Fibroblast of lung (primary cell): ENCODE data around the gene TMEM240. TPM values are rescaled to one million over a fixed set of nuclear protein-coding genes. Genes with fewer than 3 reads are reported as not detected.
"Not testable (repeated sequence)": the region's sequence is repeated elsewhere in the genome, so short reads cannot be mapped to it uniquely, and the experiment has no call there.

Source experiments
- DNase-seq, 2 donors: peaks; one replicate each; pipeline versions ENCODE4 v3.0.0 to v3.0.0-alpha.2; 2010; ENCODE audit warnings: low read depth in 2 of 2
- H2AFZ ChIP-seq: 2 replicates; pipeline ENCODE4 v1.5.1; 2012; ENCODE audit warnings: low read length, control low read depth, inconsistent platforms
- H3K27ac ChIP-seq: 2 replicates; pipeline ENCODE4 v1.5.1; 2011; ENCODE audit warnings: low read length, control low read depth; ENCODE audit not compliant: insufficient read depth
- H3K27me3 ChIP-seq: 2 replicates; pipeline ENCODE4 v1.5.1; 2011; ENCODE audit warnings: mild to moderate bottlenecking, low read length; ENCODE audit not compliant: control insufficient read depth, insufficient read depth
- H3K36me3 ChIP-seq: 2 replicates; pipeline ENCODE4 v1.5.1; 2011; ENCODE audit warnings: low read length; ENCODE audit not compliant: control insufficient read depth, insufficient read depth
- H3K4me1 ChIP-seq: 2 replicates; pipeline ENCODE4 v1.5.1; 2011; ENCODE audit warnings: low read length; ENCODE audit not compliant: control insufficient read depth, insufficient read depth; ENCODE audit errors: extremely low read depth
- H3K4me2 ChIP-seq: 2 replicates; pipeline ENCODE4 v1.5.1; 2011; ENCODE audit warnings: low read length, control low read depth; ENCODE audit not compliant: insufficient read depth; ENCODE audit errors: extremely low read depth
- H3K4me3 ChIP-seq, 4 experiments: fragments of 200-600 bp in 1 of 4; sonication (generic) in 1 of 4; replicated peaks in 1 of 4; 2 replicates each; pipeline ENCODE4 v1.5.1; 2011 to 2016; ENCODE audit warnings: low read length in 4 of 4, low read depth in 3 of 4, mild to moderate bottlenecking in 3 of 4, control low read depth in 2 of 4, inconsistent platforms in 1 of 4, mixed read lengths in 1 of 4; ENCODE audit not compliant: insufficient read depth in 1 of 4; ENCODE audit errors: control extremely low read depth in 1 of 4
- H3K79me2 ChIP-seq: 2 replicates; pipeline ENCODE4 v1.5.1; 2012; ENCODE audit warnings: mild to moderate bottlenecking, low read length, inconsistent platforms; ENCODE audit not compliant: control insufficient read depth, insufficient read depth
- H3K9ac ChIP-seq: 2 replicates; pipeline ENCODE4 v1.5.1; 2011; ENCODE audit warnings: mild to moderate bottlenecking, low read length, control low read depth; ENCODE audit not compliant: insufficient read depth
- H3K9me3 ChIP-seq: 2 replicates; pipeline ENCODE4 v1.5.1; 2012; ENCODE audit warnings: low read depth, low read length; ENCODE audit not compliant: control insufficient read depth, insufficient read depth
- H4K20me1 ChIP-seq: 2 replicates; pipeline ENCODE4 v1.5.1; 2011; ENCODE audit warnings: low read length; ENCODE audit not compliant: control insufficient read depth, insufficient read depth; ENCODE audit errors: extremely low read depth
- EZH2 ChIP-seq: IDR thresholded peaks from 2 replicates; pipeline ENCODE4 v1.5.1; 2012; ENCODE audit warnings: low read length, control low read depth, mild to moderate bottlenecking; ENCODE audit errors: missing control alignments
- polyA plus RNA-seq, 2 donors: library from polyadenylated mRNA; depleted of rRNA in 1 of 2; stranded (reverse) in 1 of 2; unstranded in 1 of 2; fragments of >200 nt; gene quantifications; 2 replicates each; pipeline ENCODE4 v1.2.1, GENCODE V29; 2011 to 2012; ENCODE audit warnings: missing spikeins in 1 of 2
- total RNA-seq: library from RNA; depleted of rRNA; stranded (reverse); fragments of >200 nt; gene quantifications from 2 replicates; pipeline ENCODE4 v1.2.1, GENCODE V29; 2014
- TF ChIP-seq, protein P1 (sequence below), 2 donors: IDR thresholded peaks in 1 of 2; conservative IDR thresholded peaks in 1 of 2; 1 replicate in 1 of 2; 2 replicates in 1 of 2; pipeline ENCODE4 v1.5.1; 2011 to 2012; ENCODE audit warnings: low read length in 2 of 2, control low read depth in 1 of 2, inconsistent platforms in 1 of 2, low read depth in 1 of 2, mild to moderate bottlenecking in 1 of 2

Gene TMEM240
- total and polyA plus RNA-seq, 2 donors (not counting 1 experiment from before 2014, with no cell fraction given) = 1.4 to 5.4 TPM

DNA sequence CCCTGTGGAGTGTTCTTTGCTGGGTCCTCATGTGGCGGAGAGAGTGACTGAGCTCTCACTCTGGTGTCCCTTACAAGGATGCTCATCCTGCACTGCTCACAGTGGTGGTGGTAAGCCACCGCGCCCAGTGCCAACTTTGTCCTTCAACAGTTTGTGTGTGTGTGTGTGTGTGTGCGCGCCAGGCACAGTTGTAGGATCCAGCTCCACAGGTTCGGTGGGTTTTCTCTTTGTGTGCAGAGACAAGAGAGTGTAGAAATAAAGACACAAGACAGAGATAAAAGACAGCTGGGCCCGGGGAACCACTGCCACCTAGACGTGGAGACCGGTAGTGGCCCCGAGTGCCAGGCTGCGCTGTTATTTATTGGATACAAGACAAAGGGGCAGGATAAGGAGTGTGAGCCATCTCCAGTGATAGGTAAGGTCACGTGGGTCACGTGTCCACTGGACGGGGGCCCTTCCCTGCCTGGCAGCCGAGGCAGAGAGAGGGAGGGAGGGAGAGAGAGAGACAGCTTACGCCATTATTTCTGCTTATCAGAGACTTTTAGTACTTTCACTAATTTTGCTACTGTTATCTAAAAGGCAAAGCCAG, 35.6 kb downstream of the TMEM240 start:
- H3K9me3 ChIP-seq, H3K27me3 ChIP-seq, H4K20me1 ChIP-seq, H3K79me2 ChIP-seq, H3K36me3 ChIP-seq, H3K9ac ChIP-seq, H3K4me3 ChIP-seq, H3K4me2 ChIP-seq, H3K4me1 ChIP-seq: not testable (repeated sequence)
- Histone ChIP-seq H2AFZ (peak overlapping the region; percentile 73), H3K27ac (peak overlapping the region; percentile 65)
- peak; percentile 27 to 54 for DNase-seq
- TF ChIP-seq, protein P1, sequence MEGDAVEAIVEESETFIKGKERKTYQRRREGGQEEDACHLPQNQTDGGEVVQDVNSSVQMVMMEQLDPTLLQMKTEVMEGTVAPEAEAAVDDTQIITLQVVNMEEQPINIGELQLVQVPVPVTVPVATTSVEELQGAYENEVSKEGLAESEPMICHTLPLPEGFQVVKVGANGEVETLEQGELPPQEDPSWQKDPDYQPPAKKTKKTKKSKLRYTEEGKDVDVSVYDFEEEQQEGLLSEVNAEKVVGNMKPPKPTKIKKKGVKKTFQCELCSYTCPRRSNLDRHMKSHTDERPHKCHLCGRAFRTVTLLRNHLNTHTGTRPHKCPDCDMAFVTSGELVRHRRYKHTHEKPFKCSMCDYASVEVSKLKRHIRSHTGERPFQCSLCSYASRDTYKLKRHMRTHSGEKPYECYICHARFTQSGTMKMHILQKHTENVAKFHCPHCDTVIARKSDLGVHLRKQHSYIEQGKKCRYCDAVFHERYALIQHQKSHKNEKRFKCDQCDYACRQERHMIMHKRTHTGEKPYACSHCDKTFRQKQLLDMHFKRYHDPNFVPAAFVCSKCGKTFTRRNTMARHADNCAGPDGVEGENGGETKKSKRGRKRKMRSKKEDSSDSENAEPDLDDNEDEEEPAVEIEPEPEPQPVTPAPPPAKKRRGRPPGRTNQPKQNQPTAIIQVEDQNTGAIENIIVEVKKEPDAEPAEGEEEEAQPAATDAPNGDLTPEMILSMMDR (conservative IDR thresholded peaks at IDR 0.05 in 1 of 2, IDR thresholded peaks at IDR 0.05 in 1 of 2; ENCODE audit: low read depth in 1 of 2, low read length in 2 of 2) = peak; percentile 44 to 60

DNA sequence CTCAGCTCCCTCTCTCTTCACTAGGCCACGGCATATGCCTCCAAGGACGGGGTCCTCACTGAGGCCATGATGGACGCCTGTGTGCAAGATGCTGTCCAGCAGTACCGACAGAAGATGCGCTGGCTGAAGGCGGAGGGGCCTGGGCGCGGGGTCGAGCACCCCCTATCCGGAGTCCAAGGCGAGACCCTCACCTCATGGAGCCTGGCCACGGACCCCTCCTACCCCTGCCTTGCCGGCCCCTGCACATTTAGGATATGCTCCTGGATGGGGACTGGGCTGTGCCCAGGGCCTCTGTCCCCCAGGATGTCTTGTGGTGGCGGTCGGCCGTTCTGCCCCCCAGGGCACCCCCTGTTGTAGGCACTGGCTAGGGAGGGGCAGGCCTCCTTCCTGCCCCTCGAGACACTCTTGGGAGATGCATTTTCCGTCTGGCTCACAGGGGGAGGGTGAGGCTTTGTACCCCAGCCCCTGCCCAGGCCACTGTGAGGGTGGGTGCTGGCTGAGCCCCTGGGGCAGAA, 44.9 kb downstream of the TMEM240 start:
- not testable (repeated sequence) for H3K4me3 ChIP-seq, H3K4me2 ChIP-seq, H3K27ac ChIP-seq, H3K4me1 ChIP-seq, H3K9ac ChIP-seq, H3K27me3 ChIP-seq, H3K79me2 ChIP-seq, H4K20me1 ChIP-seq, H2AFZ ChIP-seq, H3K9me3 ChIP-seq, DNase-seq
- peaks cover 13% of the 10 kb centered on the region for H3K36me3 ChIP-seq

DNA sequence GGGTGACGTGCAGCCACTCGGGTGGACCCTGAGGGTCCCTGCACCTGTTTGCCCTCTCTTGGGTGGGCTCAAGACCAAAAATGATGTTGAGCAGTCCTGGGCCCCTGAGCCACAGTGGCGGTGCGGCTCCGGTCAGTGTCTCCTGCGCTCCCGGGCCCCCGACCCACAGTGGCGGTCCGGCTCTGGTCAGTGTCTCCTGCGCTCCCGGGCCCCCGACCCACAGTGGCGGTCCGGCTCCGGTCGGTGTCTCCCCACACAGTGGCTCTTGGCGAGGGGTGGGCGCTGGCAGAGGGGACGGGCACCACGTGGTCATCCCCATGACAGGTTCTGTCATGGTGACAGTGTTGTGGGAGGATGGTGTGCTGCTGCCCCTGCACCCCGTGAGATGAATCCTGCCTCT, 46.1 kb downstream of the TMEM240 start:
- not testable (repeated sequence) for H4K20me1 ChIP-seq, H3K27ac ChIP-seq, H3K9me3 ChIP-seq, H2AFZ ChIP-seq, H3K27me3 ChIP-seq, H3K9ac ChIP-seq, DNase-seq, H3K79me2 ChIP-seq, H3K4me1 ChIP-seq, H3K4me3 ChIP-seq, H3K4me2 ChIP-seq
- peaks cover 18% of the 10 kb centered on the region for H3K36me3 ChIP-seq

DNA sequence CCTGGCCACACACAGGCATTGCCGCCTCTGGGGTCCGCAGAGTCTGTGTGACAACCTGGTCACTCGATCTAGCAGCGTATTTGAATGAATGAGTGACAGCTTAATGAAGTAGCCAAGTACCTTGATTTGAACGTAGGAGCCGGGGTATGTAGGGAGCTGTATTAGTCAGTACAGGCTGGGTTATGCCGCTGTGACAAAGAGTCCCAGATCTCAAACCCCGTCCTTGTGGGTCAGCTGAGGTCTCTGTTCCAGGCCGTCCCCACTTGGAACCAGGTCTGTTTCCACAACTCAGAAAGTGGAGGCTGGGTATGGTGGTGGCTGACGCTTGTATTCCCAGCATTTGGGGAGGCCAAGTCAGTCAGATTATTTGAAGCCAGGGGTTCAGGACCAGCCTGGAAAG, 48.8 kb downstream of the TMEM240 start:
- TF ChIP-seq, protein P1 (conservative IDR thresholded peaks at IDR 0.05 in 1 of 2, IDR thresholded peaks at IDR 0.05 in 1 of 2; ENCODE audit: low read depth in 1 of 2, low read length in 2 of 2) = no peak
- TF ChIP-seq EZH2 = no peak
- no peaks in the 10 kb centered on the region for H3K27me3 ChIP-seq
- no peak for DNase-seq
- H3K27ac ChIP-seq = no peak overlapping the region
- H4K20me1 ChIP-seq = no peaks in the 10 kb centered on the region
- H3K9me3 ChIP-seq = no peaks in the 10 kb centered on the region
- no peaks in the 10 kb centered on the region for H3K79me2 ChIP-seq
- no peak overlapping the region for H2AFZ ChIP-seq
- H3K9ac ChIP-seq = no peak overlapping the region
- H3K4me3 ChIP-seq = no peak overlapping the region
- H3K4me1 ChIP-seq = no peaks in the 10 kb centered on the region
- no peak overlapping the region for H3K4me2 ChIP-seq
- H3K36me3 ChIP-seq = peaks cover 22% of the 10 kb centered on the region
